Progenitor cell of endocrine pancreas (in vitro differentiated cells): ENCODE results near the gene DQX1. TPM values are rescaled to one million over a fixed set of nuclear protein-coding genes. Genes with fewer than 3 reads are reported as not detected.
"Not testable (repeated sequence)": the region's sequence is repeated elsewhere in the genome, so short reads cannot be mapped to it uniquely, and the experiment has no call there.

Experiments
- DNase-seq: peaks from one replicate; pipeline ENCODE4 v3.0.0; 2021; ENCODE audit warnings: low spot score; ENCODE audit not compliant: unreplicated experiment
- H3K27ac Mint-ChIP-seq: 2 replicates; pipeline ENCODE4 v1.8.0; 2021; ENCODE audit warnings: mild to moderate bottlenecking, moderate library complexity, mixed read lengths
- H3K27me3 Mint-ChIP-seq: 2 replicates; pipeline ENCODE4 v1.8.0; 2021; ENCODE audit warnings: mixed read lengths
- H3K36me3 Mint-ChIP-seq: 2 replicates; pipeline ENCODE4 v1.8.0; 2022; ENCODE audit warnings: mixed read lengths; ENCODE audit not compliant: insufficient read depth
- H3K4me1 Mint-ChIP-seq: 2 replicates; pipeline ENCODE4 v1.8.0; 2021; ENCODE audit warnings: low read depth, mixed read lengths
- H3K4me3 Mint-ChIP-seq: 2 replicates; pipeline ENCODE4 v1.8.0; 2021; ENCODE audit warnings: low read depth, mild to moderate bottlenecking, moderate library complexity, mixed read lengths
- H3K9me3 Mint-ChIP-seq: 2 replicates; pipeline ENCODE4 v1.8.0; 2021; ENCODE audit warnings: low read depth, mixed read lengths
- CTCF ChIP-seq: fragments of 200-600 bp; sonication (generic); IDR thresholded peaks from one replicate; pipeline ENCODE4 v1.5.0; 2021; ENCODE audit warnings: antibody characterized with exemption, mild to moderate bottlenecking; ENCODE audit not compliant: unreplicated experiment
- total RNA-seq: library from RNA; stranded (reverse); gene quantifications from 2 replicates; pipeline ENCODE4 v1.2.1, GENCODE V29; 2021

DQX1 gene
- total RNA-seq, 1 donor from 2014 or later, result 1.5 TPM

- H3K27ac Mint-ChIP-seq, result no peak overlapping the region
- H3K9me3 Mint-ChIP-seq, result no peaks in the 10 kb centered on the region
- H3K27me3 Mint-ChIP-seq, result peaks cover 51% of the 10 kb centered on the region
- no peak for TF ChIP-seq CTCF
- no peaks in the 10 kb centered on the region for H3K4me1 Mint-ChIP-seq
- no peaks in the 10 kb centered on the region for H3K36me3 Mint-ChIP-seq
- no peak for DNase-seq
- no peak overlapping the region for H3K4me3 Mint-ChIP-seq
Observed at GRCh38 chr2:74564222-74564621, 38.2 kb upstream of the DQX1 start.

- peaks cover 6% of the 10 kb centered on the region for H3K4me1 Mint-ChIP-seq
- H3K27ac Mint-ChIP-seq, result no peak overlapping the region
- DNase-seq, result no peak
Observed at GRCh38 chr2:74562126-74562775, 36.2 kb upstream of the DQX1 start.

DNA sequence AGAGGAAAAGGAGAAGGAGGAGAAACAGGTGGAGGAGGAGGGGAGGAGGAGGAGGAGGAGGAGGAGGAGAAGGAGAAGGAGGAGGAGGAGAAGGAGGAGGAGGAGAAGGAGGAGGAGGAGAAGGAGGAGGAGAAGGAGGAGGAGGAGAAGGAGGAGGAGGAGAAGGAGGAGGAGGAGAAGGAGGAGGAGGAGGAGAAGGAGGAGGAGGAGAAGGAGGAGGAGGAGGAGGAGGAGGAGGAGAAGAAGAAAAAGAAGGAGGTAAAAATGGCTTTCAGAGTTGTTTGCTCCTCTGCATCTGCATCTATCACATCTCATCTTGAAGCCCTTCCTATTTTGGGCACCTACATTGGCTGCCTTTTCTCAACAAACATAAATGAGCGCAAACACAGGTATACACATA, 35.0 kb upstream of the DQX1 start:
- H3K4me3 Mint-ChIP-seq, H3K27ac Mint-ChIP-seq, H3K36me3 Mint-ChIP-seq, H3K9me3 Mint-ChIP-seq, H3K4me1 Mint-ChIP-seq, DNase-seq: not testable (repeated sequence)
- peaks cover 44% of the 10 kb centered on the region for H3K27me3 Mint-ChIP-seq

More at GRCh38 chr2:74562126-74562775, 36.2 kb upstream of the DQX1 start:
- Mint-ChIP-seq H3K27me3 (peaks cover 47% of the 10 kb centered on the region), H3K4me3 (no peak overlapping the region), H3K9me3 (no peaks in the 10 kb centered on the region), H3K36me3 (no peaks in the 10 kb centered on the region)
- TF ChIP-seq CTCF, result no peak

DNA sequence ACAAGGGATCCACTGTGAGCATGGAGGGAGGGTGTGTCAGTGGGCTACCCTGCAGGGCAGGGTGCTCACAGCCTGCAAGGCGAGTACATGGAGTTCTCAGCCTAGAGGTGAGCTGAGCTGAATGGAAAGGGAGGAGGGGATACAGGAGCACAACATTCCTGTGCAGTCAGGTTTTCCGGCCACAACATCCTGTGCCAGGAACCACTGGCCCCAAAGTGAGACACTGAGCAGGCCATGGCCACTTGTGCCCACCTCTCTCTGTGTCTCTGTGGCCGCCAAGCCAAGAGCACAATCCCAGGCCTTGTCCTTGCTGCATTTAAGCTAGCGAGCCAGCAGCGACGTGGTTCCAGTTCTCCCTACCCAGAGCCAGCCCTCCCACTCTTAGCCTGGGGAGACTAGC, 34.6 kb upstream of the DQX1 start:
- no peak overlapping the region for H3K4me3 Mint-ChIP-seq
- no peak for DNase-seq
- H3K27ac Mint-ChIP-seq, result no peak overlapping the region
- H3K4me1 Mint-ChIP-seq, result peaks cover 6% of the 10 kb centered on the region
- H3K36me3 Mint-ChIP-seq, result no peaks in the 10 kb centered on the region
- TF ChIP-seq CTCF, result no peak
- H3K27me3 Mint-ChIP-seq, result peaks cover 39% of the 10 kb centered on the region
- H3K9me3 Mint-ChIP-seq, result no peaks in the 10 kb centered on the region

GRCh38 chr2:74559912-74560311, 33.9 kb upstream of the DQX1 start:
- DNase-seq, result no peak
- H3K36me3 Mint-ChIP-seq, result no peaks in the 10 kb centered on the region
- TF ChIP-seq CTCF, result no peak
- H3K4me3 Mint-ChIP-seq, result no peak overlapping the region
- H3K27ac Mint-ChIP-seq, result no peak overlapping the region
- peaks cover 39% of the 10 kb centered on the region for H3K27me3 Mint-ChIP-seq
- H3K9me3 Mint-ChIP-seq, result no peaks in the 10 kb centered on the region
- H3K4me1 Mint-ChIP-seq, result peaks cover 8% of the 10 kb centered on the region
